GM19025 (cell line): ENCODE results near the gene CCND1.

Experiments used
- ATAC-seq: cut with Tn5 transposase; IDR thresholded peaks from one replicate; pipeline ENCODE4 v1.9.1; 2021; ENCODE audit warnings: mild to moderate bottlenecking, low read depth, moderate library complexity; ENCODE audit not compliant: unreplicated experiment

The CCND1 gene

DNA sequence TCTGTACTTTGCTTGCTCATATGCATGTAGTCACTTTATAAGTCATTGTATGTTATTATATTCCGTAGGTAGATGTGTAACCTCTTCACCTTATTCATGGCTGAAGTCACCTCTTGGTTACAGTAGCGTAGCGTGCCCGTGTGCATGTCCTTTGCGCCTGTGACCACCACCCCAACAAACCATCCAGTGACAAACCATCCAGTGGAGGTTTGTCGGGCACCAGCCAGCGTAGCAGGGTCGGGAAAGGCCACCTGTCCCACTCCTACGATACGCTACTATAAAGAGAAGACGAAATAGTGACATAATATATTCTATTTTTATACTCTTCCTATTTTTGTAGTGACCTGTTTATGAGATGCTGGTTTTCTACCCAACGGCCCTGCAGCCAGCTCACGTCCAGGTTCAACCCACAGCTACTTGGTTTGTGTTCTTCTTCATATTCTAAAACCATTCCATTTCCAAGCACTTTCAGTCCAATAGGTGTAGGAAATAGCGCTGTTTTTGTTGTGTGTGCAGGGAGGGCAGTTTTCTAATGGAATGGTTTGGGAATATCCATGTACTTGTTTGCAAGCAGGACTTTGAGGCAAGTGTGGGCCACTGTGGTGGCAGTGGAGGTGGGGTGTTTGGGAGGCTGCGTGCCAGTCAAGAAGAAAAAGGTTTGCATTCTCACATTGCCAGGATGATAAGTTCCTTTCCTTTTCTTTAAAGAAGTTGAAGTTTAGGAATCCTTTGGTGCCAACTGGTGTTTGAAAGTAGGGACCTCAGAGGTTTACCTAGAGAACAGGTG, 11.1 kb downstream of the CCND1 start:
- no peak for ATAC-seq

GRCh38 chr11:69652999-69653398, 12.0 kb downstream of the CCND1 start:
- no peak for ATAC-seq

- no peak for ATAC-seq
Measured at GRCh38 chr11:69653406-69653960, 12.5 kb downstream of the CCND1 start.

DNA sequence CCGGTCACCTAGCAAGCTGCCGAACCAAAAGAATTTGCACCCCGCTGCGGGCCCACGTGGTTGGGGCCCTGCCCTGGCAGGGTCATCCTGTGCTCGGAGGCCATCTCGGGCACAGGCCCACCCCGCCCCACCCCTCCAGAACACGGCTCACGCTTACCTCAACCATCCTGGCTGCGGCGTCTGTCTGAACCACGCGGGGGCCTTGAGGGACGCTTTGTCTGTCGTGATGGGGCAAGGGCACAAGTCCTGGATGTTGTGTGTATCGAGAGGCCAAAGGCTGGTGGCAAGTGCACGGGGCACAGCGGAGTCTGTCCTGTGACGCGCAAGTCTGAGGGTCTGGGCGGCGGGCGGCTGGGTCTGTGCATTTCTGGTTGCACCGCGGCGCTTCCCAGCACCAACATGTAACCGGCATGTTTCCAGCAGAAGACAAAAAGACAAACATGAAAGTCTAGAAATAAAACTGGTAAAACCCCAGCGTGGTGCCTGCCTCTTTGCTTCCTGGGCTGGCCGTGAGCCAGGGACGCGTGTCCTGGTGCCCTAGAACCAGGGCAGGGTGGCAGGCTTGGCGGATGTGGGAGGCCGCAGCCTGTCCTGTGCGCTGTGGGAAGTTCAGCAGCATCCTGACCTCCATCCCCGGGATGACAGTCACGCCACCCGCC, 13.2 kb downstream of the CCND1 start:
- ATAC-seq = no peak

GRCh38 chr11:69654660-69655478, 13.9 kb downstream of the CCND1 start:
- no peak for ATAC-seq

GRCh38 chr11:69655479-69656428, 14.8 kb downstream of the CCND1 start:
- ATAC-seq = no peak

DNA sequence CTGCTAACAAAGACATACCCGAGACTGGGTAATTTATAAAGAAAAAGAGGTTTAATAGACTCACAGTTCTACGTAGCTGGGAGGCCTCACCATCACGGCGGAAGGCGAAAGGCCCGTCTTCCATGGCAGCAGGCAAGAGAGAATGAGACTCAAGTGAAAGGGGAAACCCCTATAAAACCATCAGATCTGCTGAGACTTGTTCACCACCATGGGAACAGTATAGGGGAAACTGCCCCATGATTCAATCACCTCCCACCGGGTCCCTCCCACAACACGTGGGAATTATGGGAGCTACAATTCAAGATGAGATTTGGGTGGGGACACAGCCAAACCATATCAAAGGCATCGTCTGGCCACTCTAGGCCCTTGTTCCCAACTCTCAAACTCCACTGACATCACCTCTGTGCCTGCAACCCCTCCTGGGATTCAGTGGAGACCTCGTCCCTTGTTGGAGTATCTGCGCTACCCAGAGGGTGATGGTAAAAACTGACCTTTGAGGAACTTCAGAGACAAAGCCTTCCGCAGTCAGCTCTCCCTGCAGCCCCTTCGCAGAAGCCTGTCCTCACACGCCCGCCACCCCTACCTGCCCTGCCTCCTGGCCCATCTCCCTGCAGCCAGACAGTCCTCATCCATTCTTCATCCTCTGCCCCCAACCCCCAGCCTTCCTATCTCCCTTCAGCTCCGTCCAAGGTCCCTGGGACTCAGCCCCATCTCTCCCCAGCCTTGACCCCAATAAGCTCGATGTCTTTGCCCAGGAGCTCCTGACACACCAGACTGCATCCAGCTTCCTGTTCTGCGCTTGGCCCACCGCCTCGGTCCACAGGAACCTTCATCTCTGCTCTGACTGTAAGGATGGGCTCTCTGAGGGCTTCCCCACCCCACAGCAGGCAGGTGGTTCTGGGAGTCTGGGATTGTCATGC, 15.8 kb downstream of the CCND1 start:
- ATAC-seq = no peak

GRCh38 chr11:69657456-69657910, 16.5 kb downstream of the CCND1 start:
- ATAC-seq = no peak

- no peak for ATAC-seq
Measured at GRCh38 chr11:69657911-69658625, 17.1 kb downstream of the CCND1 start.

- no peak for ATAC-seq
Measured at GRCh38 chr11:69658626-69659450, 17.9 kb downstream of the CCND1 start.

DNA sequence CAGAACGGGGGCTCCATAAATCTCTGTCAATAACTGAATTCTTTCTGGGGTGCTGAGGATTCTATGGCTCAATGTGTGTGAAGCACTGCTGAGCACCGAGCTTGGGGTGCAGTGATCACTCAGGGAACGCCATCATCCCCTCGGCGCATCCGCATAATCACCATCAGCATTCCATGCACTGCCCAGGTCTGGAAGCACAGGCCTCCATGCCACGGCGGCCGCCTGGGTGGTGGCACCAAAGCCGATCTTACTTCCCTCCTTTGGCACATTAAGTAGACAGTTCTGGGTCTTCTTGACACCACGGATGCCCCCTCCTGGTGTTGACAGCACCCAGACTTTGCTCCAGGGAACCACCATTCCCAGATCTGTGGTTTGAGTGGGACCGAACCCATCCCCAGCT, 18.6 kb downstream of the CCND1 start:
- no peak for ATAC-seq

DNA sequence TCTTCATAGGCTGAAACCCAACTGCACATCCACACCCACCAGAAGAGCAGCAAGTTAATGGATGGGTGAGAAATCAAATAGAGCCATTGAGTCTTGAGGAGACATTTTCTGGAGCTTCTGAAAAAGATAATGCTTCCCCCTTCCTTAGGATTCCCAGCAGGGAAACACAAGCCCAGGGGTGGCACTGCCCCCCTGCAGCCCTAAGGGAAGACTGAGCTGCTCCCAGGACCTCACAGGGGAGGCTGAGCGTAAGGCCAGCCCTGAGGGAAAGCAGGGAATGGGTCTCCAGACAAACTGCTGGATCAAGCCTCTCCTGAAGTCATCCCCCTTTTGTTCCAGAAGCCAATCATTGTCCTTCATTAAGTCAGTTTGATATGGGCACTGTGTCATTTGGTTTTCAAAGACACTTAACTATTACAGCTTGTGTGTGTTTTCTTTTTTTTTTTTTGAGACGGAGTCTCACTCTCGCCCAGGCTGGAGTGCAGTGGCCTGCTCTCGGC, 19.1 kb downstream of the CCND1 start:
- ATAC-seq = no peak

DNA sequence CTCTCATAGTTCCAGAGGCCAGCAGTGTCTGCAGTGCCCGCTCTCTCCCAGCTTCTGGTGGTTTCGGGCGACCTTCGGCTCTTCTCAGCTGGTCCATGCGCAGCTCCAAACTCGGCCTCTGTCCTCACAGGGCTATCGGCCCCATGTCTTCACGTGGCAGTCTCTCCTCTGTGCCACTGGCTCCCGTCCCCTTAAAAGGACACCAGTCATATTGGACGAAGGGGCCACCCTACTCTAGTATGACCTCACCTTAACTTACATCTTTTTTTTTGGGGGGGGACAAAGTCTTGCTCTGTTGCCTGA, 20.4 kb downstream of the CCND1 start:
- ATAC-seq = no peak

GRCh38 chr11:69662021-69662698, 21.2 kb downstream of the CCND1 start:
- ATAC-seq = no peak

DNA sequence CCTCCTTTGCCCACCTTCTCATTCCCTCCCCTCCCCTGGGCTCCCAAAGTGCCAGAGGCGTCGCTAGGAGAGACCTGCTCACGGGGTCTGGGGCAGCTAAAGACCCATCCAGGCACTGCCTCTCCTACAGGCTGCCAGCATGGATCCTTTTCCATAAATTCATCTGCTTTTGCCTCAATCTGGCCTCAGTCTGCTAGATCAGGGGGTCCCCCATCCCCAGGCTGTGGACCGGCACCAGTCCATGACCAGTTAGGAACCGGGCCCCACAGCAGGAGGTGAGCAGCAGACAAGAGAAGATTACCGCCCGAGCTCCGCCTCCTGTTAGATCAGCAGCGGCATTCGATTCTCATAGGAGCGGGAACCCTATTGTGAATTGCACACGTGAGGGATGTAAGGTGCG, 21.9 kb downstream of the CCND1 start:
- no peak for ATAC-seq

DNA sequence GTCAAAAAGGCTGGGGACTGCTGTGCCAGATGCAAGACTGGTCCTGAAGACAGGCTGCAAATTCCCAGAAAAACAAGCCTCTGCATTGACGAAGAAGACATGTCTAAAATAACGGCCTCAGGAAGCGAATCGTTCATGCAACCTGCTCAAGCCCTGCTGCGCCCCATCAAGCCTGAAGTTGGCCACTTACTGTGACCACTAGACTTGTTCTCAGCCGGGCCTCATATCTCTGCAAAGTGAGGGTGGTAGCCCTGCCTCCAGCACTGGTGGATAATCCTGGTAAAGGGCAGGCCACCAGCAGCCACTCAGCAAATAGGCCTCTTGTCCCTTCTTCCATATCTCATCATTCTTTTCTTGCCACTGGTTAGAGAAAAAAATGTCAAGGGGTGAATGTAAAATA, 22.4 kb downstream of the CCND1 start:
- no peak for ATAC-seq
